ENCODE measurements around the gene HLA-DQB2.
"Not testable (repeated sequence)": the region's sequence is repeated elsewhere in the genome, so short reads cannot be mapped to it uniquely, and the experiment has no call there.

HLA-DQB2 gene

GRCh38 chr6:32759669-32760068, 3.7 kb downstream of the HLA-DQB2 start:
- no peak overlapping the region for H3K4me3 ChIP-seq (ENCODE audit: low read length)
- DNase-seq (ENCODE audit: low read depth, low spot score), result no peak

GRCh38 chr6:32752580-32752979, 10.8 kb downstream of the HLA-DQB2 start:
- H3K4me3 ChIP-seq (ENCODE audit: low read length), result no peak overlapping the region
- DNase-seq (ENCODE audit: low read depth, low spot score), result no peak

GRCh38 chr6:32745649-32746048, 17.7 kb downstream of the HLA-DQB2 start:
- H3K4me3 ChIP-seq (ENCODE audit: low read length); DNase-seq (ENCODE audit: low read depth, low spot score): not testable (repeated sequence)

- H3K4me3 ChIP-seq (ENCODE audit: low read length), result no peak overlapping the region
- DNase-seq (ENCODE audit: low read depth, low spot score), result no peak
Observed at GRCh38 chr6:32744776-32745175, 18.6 kb downstream of the HLA-DQB2 start.

- no peak overlapping the region for H3K4me3 ChIP-seq (ENCODE audit: low read length)
- DNase-seq (ENCODE audit: low read depth, low spot score), result no peak
Observed at GRCh38 chr6:32742374-32742773, 21.0 kb downstream of the HLA-DQB2 start.

GRCh38 chr6:32741031-32741960, 22.0 kb downstream of the HLA-DQB2 start, which contains the start of gene HLA-DQA2:
HLA-DQA2 (plus strand) TSS chr6:32741391; CDS start chr6:32741444, 53 bp downstream.
- H3K4me3 ChIP-seq (ENCODE audit: low read length), result no peak within 1 kb of the TSS
- no peak for DNase-seq (ENCODE audit: low read depth, low spot score)

- DNase-seq (ENCODE audit: low read depth, low spot score), result no peak
- no peak overlapping the region for H3K4me3 ChIP-seq (ENCODE audit: low read length)
Observed at GRCh38 chr6:32738126-32738525, 25.2 kb downstream of the HLA-DQB2 start.

GRCh38 chr6:32718879-32719278, 44.5 kb downstream of the HLA-DQB2 start:
- DNase-seq (ENCODE audit: low read depth, low spot score), result no peak
- H3K4me3 ChIP-seq (ENCODE audit: low read length), result no peak overlapping the region

- no peak overlapping the region for H3K4me3 ChIP-seq (ENCODE audit: low read length)
Observed at GRCh38 chr6:32716396-32716795, 46.9 kb downstream of the HLA-DQB2 start.

GRCh38 chr6:32713241-32713640, 50.1 kb downstream of the HLA-DQB2 start:
- no peak for DNase-seq (ENCODE audit: low read depth, low spot score)
- H3K4me3 ChIP-seq (ENCODE audit: low read length), result no peak overlapping the region

More at GRCh38 chr6:32716396-32716795, 46.9 kb downstream of the HLA-DQB2 start:
- no peak for DNase-seq (ENCODE audit: low read depth, low spot score)

GRCh38 chr6:32709625-32710024, 53.7 kb downstream of the HLA-DQB2 start:
- no peak overlapping the region for H3K4me3 ChIP-seq (ENCODE audit: low read length)
- DNase-seq (ENCODE audit: low read depth, low spot score), result no peak
